HG02588 (cell line): ENCODE data around the gene CNTNAP5.

Experiments used
- ATAC-seq: cut with Tn5 transposase; IDR thresholded peaks from one replicate; pipeline ENCODE4 v1.9.1; 2021; ENCODE audit warnings: mild to moderate bottlenecking, moderate library complexity; ENCODE audit not compliant: unreplicated experiment

The CNTNAP5 gene

DNA sequence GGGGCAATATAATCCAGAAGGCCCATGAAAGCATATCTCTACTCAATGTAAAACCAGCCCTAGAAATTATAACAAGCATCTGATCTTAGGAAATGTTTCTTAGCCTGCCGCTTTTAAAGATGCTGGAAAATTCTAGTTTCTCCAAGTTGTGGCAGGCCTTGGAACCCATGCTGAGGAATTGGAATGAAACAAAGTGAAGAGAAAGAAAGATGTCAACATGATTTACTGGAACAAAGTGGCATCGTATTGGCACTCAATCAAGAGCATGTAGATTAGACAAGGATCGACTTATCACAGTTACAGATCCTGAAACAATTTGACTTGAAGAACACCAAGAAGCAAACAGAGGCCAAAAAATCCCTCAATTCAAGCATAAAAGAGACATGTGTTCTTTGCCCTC lies 28.7 kb downstream of the CNTNAP5 start:
- no peak for ATAC-seq

DNA sequence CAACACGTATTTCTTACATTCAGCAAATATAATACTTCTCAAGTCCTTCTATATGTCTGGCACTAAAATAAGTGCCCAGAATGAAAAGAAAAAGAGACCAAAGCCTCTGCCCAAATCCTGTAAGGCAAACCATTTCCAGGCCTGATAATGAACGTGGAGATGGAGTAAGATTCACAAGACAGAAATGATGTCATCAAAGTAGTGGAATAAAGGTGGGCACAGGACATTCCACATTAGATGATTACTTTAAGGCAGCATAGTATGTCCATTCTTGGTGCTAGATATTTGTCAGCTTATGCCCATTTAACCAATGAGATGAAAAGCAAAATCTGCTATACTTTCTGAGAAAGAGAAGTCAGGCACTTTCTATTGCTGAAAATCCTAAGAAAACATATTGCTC lies 38.5 kb downstream of the CNTNAP5 start:
- ATAC-seq: no peak

DNA sequence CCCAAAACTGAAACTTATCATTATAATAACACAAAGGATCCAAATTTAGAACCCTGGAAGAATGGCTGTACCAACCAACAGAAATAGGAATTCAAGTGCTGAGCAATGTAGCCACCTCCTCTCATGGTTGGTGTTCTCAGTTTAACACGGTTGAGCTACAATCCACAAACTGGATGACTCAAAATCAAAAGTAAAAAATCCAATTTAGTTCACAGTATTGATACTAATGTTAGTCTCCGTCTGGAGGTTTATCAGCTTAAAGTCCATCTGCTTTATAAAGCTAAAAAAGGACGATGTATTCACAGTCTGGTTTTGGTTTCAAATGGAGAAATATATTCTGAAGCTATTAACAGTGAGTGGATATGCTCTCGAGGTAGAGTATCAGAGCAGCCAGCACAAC lies 40.5 kb downstream of the CNTNAP5 start:
- no peak for ATAC-seq

DNA sequence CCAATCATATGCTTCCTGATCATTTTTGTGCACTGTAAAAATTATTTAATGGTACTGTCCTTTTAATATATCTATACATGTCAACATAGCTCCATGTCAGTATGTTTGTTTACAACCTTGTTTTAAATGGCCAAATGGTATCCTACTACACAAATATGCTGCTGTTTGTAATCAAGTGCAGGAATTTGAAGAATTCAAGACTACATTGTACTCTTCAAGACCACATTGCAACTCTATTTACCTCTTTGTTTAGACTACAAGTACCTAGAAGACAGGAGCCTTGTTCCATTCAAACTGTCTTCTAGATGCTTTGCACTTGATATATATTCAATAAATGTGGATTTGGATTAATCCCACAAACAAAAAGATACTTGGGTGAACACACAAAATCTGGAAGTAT lies 41.7 kb downstream of the CNTNAP5 start:
- no peak for ATAC-seq

DNA sequence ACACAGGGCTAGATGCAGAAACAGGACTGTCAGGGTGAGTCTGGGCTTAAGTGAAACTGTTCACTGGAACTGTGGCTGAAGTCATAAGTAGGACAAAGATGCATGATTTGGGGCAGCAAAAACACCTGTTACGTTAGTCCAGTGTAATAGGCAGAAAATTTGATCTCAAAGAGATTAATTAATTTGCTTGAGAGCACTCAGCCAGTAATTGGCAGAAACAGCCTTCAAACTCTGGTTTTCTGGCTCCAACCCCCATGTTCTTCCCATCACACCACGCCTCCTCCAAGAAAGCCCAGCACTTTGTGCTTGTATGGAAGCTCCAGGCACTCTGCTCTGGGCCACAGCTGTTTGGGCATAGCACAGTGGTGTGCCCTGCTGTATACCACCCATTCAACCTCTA lies 54.0 kb downstream of the CNTNAP5 start:
- ATAC-seq: no peak

DNA sequence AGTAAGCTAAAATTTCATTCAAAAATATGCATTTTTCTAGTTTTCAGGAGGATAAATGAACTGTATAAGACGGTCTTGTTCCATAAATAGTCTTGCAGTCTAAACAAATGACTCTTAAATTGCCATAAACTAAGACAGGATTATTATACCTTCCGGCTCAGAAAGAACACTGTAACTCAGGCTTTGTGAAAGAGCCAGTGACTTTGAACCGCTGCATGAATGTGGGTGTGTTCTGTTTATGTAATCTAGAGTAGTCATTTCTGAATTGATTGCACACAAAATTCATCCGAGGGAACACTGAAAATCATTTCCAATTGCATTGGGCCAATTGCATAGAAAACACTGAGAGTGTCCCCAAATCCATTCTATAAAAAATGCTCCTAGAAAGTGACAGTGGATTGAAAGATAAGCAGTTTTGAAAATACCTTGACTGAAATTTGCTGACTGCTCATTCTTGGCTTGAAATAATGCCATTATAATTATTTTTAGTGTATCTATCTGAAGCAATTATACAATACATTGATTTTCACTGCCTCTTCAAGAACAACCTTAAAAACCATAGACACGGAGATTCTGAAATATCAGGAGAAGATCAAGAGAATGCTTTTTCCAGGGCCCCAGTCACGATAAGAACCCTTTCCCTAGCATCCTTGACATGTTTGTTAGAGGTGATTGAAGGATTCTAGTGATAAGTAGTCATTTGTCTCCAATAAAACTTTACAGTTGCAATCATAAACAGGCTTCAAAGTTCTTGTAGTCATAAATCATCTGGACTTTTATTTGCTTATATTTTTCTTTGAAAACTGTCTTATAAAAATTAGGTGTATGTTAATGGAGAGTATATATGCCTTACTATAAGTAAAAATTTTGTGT lies 55.4 kb downstream of the CNTNAP5 start:
- ATAC-seq: no peak

DNA sequence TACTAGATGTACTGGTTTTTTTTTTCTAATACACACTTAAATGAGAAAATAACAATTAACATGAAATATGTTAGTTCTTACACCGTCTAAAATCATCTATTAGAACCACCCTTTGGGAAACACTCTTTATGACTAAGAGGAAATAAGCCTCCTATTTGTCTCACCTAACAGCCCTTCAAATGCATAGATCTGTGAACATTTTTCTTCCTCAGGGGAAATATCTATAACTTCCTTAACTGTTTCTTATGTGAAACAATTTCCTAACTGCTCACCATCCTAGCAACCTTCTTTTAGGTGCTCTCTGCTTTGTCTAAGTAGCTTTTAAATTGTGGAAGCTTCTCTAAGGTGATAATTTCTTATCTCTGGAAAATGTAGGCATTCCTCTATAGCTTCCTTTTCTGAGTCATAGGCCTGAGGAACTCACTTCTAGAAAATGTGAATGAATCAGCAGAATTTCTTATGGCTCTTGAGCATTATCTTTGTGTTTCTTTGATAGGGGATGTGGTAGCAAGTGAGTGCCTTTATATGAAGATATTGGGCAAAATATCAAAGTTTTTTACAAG lies 56.1 kb downstream of the CNTNAP5 start:
- ATAC-seq: no peak

DNA sequence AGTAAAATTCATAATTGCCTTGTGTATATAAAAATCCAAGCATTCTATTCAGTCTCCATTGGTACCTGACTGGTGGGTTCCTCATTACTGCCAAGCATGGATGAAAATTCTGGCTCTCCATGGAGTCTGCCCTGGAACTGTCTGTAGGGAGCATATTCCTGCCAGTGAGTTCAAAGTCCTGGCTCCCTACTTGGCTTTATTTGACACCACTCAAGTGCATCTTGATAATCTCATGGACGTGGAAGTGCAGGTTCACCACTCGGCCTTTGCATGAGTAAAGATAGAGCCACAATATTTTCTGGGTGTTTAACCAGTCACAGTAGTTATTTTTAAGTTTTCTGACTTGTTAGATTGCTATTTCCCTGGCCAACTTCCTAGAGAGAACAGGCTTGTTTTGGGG lies 63.5 kb downstream of the CNTNAP5 start:
- ATAC-seq: no peak

DNA sequence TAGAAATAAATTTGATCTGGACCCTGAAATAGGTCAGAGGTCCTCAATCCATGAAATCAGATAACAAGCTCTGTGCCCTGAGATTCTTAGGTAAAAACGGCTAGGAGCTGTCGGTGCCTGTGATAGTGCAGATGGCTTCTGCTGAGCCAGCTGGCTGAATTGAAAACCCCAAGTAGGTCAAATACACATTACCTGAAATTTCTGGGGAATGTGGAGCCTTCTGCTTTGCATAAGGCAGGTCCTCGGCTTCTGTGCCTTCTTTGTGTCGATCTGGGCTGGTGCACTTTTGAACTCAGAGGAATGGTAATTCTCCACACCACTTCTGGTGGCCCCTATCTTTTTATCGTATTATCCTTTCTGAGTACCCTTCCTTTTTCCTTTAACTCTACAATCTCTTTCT lies 66.6 kb downstream of the CNTNAP5 start:
- no peak for ATAC-seq

DNA sequence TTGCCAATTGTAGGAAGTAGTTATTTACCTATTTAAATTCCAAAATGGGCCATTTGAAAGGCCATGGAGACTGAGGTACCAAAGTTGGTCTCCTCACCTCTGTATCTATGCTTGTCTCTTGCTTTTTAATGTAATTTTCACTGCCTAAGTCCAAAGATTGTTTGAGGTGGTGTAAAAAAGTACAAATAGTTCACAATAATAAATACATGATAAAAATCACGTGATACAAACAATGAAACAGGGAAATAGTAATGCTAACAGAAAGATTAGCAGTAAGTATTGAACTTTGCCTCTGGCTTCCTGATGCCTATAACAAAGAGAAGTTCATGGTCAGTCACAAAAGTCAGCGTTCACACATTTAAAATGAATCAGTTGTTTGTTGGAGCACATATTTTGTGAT lies 67.6 kb downstream of the CNTNAP5 start:
- no peak for ATAC-seq

DNA sequence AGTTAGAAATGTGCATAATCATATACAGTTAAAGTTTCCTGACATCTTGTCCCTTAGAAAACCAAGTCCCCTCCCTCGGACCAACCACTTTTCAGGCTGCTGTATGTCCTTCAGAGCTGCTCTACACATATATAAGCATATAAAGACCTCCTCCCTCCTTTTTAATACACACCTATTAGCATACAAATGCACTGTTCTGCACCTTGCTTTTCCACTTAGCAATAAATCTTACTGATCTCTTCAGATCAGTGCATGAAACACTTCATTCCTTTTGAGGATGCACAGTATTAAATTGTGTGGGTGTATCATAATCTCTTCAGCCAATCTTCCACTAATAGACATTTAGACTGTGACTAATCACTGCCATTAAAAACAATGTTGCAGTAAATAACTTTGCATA lies 79.8 kb downstream of the CNTNAP5 start:
- ATAC-seq: no peak

DNA sequence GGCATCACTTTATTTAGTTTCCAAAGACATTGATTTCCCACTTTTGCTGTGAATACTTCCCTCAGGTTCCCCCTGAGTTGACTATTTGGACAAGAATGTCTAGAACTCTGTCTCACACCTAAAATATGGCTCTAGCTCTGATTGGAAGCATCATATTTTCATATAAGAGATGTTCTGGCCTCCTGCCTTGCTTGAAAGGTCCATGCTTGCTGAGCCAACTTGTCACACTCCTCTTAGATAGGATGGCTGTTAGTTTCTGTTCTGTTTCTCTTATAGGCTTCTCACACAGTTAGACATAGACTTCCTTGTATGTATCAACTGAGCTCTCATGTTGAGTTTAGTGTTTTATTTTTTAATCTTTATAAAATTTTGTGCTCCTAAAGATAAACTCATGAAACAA lies 87.1 kb downstream of the CNTNAP5 start:
- ATAC-seq: no peak

DNA sequence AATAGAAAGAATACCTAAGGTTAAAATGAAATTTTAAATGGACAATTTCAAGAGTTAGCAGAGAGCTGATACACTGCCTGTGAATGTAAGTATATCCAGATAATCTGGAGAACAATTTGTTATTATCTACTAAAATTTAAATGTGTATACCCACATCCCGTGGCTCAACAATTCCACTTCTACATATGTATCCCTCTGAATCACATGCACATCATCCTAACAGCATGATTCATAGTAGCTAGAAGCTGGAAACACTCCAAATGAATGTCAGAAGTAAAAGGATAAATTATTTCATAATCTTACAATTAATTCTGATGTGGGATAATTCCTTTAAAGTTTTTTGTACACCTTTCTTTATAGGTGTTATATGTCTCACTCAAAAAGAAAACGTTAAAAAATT lies 87.9 kb downstream of the CNTNAP5 start:
- ATAC-seq: no peak

DNA sequence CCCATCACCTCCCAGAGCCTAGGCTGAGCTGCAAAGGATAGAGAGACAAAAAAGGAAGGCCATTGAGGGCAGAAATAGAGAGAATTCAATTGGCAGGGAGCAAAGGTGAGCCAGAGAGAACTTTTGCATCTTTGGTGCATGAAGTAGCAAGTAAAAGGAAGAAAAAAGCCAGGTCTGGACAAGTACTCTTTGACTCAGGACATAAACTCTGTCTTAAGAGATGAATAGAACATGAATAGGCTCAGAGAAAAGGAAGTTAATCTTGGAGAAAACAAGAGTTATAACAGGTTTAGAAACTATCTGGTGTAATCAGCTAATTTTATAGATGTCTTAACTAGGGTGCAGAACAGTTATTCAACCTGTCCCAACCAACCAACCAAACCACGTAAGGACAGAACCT lies 95.2 kb downstream of the CNTNAP5 start:
- no peak for ATAC-seq

DNA sequence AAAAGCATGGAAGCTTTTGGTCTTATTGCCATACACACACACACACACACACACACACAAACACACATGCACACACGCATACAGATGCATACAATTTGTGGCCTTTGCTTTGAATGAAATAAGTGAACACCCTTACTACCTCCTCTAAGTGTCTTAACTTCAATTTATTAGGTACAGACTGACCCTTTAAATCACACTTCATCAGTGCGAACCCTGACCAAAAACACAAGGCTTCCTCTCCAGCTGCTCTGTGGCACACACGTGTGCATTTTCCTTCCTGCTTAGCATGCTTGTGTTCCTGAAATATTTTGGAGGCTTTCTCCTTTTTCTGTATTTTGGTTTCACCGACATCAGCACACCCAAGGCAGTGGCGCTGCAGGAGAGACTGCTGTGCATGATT lies 96.0 kb downstream of the CNTNAP5 start:
- no peak for ATAC-seq

DNA sequence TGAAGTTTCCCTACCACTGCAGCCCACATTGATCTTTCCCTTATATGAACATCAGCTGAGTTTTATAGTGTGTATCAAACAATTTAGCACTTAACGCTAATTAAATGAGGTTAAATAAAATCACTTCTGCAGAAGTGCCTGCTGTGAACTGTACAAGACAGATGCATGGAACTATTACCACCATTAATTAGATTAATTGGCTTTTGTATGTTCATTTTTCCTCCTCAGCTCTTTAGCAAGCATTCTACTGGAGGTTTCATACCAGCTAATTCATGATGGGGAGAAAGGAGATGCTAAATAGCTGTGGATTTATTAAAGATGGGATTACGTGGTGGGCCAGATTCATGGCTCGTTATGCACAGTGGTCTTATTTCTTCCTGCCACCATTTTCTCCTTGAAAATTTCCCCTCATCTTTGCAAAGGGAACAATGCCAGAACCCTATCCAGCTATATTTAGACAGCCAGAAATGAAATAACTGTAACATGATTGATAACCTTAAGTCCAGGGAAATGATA lies 96.7 kb downstream of the CNTNAP5 start:
- no peak for ATAC-seq

DNA sequence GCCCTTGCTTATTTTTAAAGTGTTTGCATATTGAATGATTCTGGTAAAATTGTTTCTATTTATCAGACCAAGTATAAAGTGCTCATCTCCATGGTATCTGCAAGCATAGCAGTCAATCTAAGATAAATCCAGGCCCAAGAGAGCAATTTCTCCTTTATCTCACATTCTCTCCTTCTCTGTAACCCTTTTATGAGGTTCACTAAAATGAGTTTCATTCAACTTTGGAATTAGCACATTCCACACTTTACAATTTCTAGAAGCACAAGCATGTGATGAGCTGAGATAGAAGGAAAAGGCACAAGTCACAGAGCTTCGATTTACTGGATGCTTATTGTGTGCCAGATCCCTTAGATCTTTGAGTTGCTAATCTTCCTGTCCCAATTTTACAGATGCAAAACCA lies 97.3 kb downstream of the CNTNAP5 start:
- ATAC-seq: no peak

DNA sequence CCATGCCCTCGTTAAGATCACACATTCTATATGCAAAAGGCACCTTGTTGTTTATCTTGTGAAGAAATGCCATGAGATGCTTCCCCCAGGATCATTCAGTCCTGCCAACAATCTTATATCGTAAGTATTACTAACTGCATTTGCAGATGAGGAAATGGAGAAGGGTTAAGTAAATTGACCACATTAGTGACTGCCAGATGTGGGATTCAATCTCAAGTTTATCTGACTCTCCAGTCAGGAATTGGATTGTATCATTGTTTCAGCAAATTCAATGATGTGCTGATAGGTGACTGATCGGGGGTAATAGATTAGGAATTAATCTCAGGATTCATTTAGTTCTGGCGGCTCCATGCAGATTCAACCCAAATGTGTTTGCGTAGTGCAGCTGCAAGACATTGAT lies 106.2 kb downstream of the CNTNAP5 start:
- ATAC-seq: no peak

DNA sequence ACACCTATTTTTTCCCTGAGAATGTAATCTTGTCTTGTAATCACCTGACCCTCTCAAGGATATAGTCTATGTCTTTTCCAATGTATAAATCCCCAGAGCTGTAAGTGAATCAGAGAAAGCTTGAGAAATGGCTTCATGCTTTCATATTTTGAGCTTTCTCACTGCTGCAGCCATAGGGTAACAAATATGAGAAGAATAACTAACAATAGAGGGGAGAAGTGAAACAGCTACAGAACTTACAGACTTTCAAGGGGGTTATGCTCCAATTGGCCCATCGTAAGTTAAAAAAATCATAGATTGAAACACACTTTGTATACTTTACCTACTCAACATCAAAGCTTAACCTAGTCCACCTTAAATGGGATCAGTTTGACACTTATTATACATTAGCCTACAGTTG lies 111.0 kb downstream of the CNTNAP5 start:
- no peak for ATAC-seq

DNA sequence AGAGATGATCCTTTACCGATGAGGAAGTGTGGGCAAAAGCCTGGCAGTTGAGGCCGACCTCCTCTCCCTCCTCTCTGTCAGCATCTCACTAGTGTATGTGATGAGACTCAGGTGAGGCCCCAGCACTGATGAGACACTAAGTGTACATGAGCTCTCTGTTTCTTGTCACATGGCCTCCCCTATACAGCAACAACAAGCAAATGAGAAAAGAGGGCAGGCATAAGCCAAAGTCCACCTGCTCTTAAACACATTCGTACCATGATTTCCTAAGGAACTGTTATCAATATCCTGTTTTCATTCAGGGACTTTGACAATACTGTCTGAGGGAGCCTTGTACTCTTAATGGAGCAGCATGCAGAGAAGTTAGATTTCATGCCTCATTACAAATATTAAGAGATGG lies 113.0 kb downstream of the CNTNAP5 start:
- ATAC-seq: no peak

DNA sequence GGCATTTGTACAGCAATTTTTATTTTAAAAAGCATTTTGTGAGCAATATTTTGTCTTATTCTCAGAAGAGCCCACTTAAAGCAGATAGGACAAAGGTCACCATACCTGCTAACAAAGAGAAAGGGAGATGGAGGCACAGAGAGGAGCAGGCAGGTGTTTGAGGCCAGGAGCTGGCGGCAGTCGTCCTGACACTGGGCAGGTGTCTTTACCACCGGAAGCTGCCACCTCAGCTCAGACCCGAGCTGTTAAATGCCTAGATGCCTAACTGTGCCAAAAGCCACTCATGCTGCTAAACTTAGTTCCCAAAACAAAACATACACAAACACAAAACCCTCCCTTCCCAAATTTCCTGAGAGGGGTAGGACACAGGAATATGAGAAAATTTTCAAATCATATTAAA lies 120.9 kb downstream of the CNTNAP5 start:
- no peak for ATAC-seq

DNA sequence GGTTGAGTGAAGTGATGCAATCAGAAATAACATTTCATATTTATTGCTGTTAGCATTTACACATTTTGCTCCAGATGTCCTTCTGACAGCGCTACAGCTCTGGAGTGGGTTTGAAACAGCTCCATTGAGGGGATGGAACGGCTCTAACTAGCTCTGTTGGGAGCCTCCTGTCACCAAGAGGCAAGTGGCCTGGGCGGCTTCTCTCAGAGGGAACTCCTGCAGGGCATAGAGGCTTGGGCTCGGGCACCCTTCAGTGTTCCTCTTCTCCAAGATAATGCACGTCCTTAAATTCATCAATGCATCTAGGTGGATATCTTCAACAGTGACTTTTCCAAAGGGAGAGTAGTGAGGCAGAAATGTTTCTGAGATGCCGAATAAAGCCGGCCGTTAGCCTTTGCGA lies 122.5 kb downstream of the CNTNAP5 start:
- ATAC-seq: no peak

DNA sequence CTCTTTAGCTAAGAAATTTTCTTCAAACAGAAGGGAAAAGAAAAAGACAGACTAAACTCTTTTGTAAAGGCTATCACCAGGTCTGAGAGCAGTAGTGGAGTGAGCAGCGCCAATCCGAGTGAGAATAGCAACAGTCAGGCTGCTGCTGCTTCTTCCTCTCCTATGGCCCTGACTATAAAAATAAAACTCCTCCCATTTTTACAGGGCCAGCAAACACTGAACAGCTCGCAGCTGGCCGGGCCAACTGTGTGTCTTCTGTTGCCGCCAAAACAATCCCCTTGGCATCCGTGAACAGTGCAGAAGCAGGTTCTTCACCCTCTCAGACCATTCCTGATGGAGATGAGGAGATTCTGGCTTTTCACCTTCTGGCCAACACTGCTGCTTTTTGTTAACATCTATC lies 124.5 kb downstream of the CNTNAP5 start:
- ATAC-seq: no peak
